T-helper 2 cell treated with Interferon-gamma antibody and Interleukin-4, amounts not matched to agents 5 μg/mL and 100 μg/mL, for 36 hours (primary cell): ENCODE data around the gene FRA10AC1.
A peak's percentile ranks its signal among the peaks of the same experiment; 100 is the strongest.
"Not testable (repeated sequence)": the region's sequence is repeated elsewhere in the genome, so short reads cannot be mapped to it uniquely, and the experiment has no call there.

Experiments
- DNase-seq: peaks from one replicate; pipeline ENCODE4 v3.0.0; 2021; ENCODE audit warnings: low spot score
- H3K27ac Mint-ChIP-seq: one replicate; pipeline ENCODE4 v1.8.0; 2021; ENCODE audit warnings: mild to moderate bottlenecking, mixed read lengths
- H3K27me3 Mint-ChIP-seq: one replicate; pipeline ENCODE4 v1.8.0; 2021; ENCODE audit warnings: low read depth, mixed read lengths
- H3K36me3 Mint-ChIP-seq: one replicate; pipeline ENCODE4 v1.8.0; 2021; ENCODE audit warnings: low read depth, mixed read lengths
- H3K4me1 Mint-ChIP-seq: one replicate; pipeline ENCODE4 v1.8.0; 2021; ENCODE audit warnings: low read depth, mixed read lengths
- H3K4me3 Mint-ChIP-seq: one replicate; pipeline ENCODE4 v1.8.0; 2022; ENCODE audit warnings: mild to moderate bottlenecking, moderate library complexity, mixed read lengths
- H3K9me3 Mint-ChIP-seq: one replicate; pipeline ENCODE4 v1.8.0; 2021; ENCODE audit warnings: mixed read lengths

Gene FRA10AC1

DNA sequence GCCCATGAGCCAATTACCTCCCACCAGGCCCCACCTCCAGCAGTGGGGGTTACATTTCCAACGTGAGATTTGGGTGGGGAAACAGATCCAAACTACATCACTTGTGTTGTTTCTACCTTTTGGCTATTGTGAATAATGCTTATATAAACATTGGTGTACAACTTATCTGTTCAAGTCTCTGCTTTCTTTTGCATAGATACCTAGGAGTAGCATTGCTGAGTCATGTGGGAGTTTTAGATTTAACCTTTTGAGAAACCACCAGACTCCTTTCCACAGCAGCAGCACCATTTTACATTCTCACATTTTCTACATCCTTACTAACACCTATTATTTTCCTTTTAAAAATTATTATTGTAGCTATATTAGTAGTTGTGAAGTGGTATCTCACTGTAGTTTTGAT, 14.4 kb upstream of the FRA10AC1 start:
- no peaks in the 10 kb centered on the region for H3K9me3 Mint-ChIP-seq
- H3K4me3 Mint-ChIP-seq: no peak overlapping the region
- H3K27ac Mint-ChIP-seq: no peak overlapping the region
- peaks cover 4% of the 10 kb centered on the region for H3K4me1 Mint-ChIP-seq
- peaks cover 7% of the 10 kb centered on the region for H3K27me3 Mint-ChIP-seq
- no peaks in the 10 kb centered on the region for H3K36me3 Mint-ChIP-seq
- no peak for DNase-seq

DNA sequence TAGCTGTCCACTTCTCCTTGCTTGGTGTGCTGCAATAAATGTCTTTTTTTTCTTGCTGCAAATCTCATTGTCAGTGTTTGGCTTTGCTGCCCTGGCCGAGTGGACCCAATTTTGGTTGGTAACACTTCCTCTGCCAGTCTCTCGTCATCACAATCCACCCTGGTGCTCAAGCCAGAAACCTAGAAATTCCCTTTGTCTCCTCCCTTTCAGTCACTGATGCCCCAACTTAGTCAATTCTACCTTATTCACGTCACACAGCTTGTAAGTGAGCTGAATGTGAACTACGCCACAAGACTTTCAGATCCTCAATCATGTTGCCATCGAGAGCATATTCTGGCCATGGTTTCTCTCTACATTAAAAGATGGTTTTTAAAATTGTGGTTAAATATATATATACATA, 13.0 kb upstream of the FRA10AC1 start:
- no peak for DNase-seq
- Mint-ChIP-seq H3K4me1 (no peaks in the 10 kb centered on the region), H3K27ac (no peak overlapping the region), H3K27me3 (peaks cover 7% of the 10 kb centered on the region), H3K4me3 (no peak overlapping the region), H3K36me3 (no peaks in the 10 kb centered on the region), H3K9me3 (no peaks in the 10 kb centered on the region)

DNA sequence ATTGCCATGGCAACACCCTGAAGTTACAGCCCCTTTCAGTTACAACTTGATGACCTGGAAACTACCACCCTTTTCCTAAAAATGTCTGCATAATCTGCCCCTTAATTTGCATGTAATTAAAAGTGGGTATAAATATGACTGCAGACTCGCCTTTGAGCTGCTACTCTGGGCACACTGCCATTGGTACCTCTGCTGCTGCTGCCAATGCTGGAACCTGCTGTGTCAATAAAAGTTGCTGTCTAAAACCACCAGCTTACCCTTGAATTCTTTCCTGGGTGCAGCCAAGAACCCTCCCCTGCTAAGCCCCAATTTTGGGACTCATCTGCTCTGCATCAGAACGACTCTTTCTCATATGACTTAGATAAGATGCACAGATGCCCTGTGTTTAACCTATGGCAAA, 10.2 kb upstream of the FRA10AC1 start:
- Mint-ChIP-seq H3K9me3 (no peaks in the 10 kb centered on the region), H3K27ac (no peak overlapping the region), H3K27me3 (no peaks in the 10 kb centered on the region), H3K4me1 (no peaks in the 10 kb centered on the region), H3K36me3 (no peaks in the 10 kb centered on the region), H3K4me3 (no peak overlapping the region)
- DNase-seq: no peak

DNA sequence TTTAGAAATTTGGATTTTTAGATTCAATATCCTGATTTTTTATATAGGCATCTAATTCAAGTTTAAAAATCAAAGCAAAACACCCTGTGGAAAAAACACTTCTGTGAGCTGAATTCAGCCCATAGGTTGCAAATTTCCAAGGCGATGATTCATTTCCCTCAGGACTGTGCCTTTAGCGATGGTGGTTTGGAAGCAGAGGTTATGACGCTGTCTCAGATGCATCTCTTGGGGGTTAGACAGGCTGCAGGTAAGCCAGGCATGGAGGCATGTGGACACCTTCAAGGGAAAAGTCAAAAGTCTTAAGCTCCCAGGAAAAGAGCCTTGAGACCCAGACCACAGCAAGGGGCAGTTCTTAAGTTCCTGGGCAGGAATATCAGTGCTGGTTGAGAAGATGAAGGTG, 9.5 kb upstream of the FRA10AC1 start:
- Mint-ChIP-seq H3K27me3 (no peaks in the 10 kb centered on the region), H3K27ac (no peak overlapping the region), H3K36me3 (no peaks in the 10 kb centered on the region), H3K4me1 (peaks cover 1% of the 10 kb centered on the region), H3K9me3 (no peaks in the 10 kb centered on the region), H3K4me3 (no peak overlapping the region)
- no peak for DNase-seq

DNA sequence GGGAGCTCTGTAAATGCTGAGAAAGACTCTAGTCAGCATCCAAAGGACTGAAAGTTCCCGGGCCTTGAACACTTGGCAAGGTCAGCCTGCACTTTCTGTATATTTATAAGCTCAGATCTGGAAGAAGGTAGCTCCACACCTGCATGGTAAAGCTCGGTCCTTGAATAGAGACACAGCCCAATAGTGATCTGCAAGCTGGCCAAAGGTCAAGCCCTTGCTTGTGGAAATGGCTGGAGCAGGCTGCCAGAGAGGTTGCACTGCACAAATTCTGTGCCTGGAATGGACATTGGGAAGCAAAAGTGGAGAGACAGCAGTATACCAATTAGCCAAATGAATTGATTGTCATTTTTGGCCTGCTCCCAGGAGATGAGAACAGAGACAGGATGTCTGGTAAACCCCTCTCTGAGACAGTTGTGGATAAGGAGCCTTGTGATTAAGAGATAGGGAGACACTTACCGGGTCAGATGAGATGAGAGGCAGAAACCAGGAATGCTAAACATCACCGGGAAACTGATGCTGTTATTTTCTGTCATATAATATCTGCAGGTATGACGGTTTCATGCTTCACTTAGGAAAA, 8.0 kb upstream of the FRA10AC1 start:
- no peak for DNase-seq
- H3K4me1 Mint-ChIP-seq: peaks cover 1% of the 10 kb centered on the region
- H3K4me3 Mint-ChIP-seq: no peak overlapping the region
- no peaks in the 10 kb centered on the region for H3K9me3 Mint-ChIP-seq
- H3K36me3 Mint-ChIP-seq: no peaks in the 10 kb centered on the region
- no peaks in the 10 kb centered on the region for H3K27me3 Mint-ChIP-seq
- no peak overlapping the region for H3K27ac Mint-ChIP-seq

DNA sequence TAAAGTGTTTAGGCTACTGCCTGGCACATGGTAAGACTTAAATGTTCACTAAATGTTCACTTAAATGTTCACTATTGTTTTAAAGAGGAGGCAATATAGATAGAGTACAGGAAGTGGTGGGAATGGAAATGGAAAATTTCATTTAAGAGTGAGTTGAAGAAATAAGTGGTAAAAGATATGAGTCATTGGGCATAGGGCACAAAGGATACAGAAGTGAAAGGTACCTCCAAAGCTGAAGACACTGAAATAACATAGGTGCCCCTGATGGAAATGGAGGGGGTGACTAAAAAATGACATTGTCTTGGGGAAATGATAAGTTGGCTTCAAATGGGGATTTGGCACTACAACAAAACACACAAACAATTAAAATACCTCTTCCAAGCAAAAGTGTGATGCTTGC, 5.2 kb upstream of the FRA10AC1 start:
- peaks cover 5% of the 10 kb centered on the region for H3K4me1 Mint-ChIP-seq
- no peak for DNase-seq
- H3K27me3 Mint-ChIP-seq: no peaks in the 10 kb centered on the region
- no peak overlapping the region for H3K27ac Mint-ChIP-seq
- H3K9me3 Mint-ChIP-seq: no peaks in the 10 kb centered on the region
- H3K4me3 Mint-ChIP-seq: no peak overlapping the region
- H3K36me3 Mint-ChIP-seq: no peaks in the 10 kb centered on the region

DNA sequence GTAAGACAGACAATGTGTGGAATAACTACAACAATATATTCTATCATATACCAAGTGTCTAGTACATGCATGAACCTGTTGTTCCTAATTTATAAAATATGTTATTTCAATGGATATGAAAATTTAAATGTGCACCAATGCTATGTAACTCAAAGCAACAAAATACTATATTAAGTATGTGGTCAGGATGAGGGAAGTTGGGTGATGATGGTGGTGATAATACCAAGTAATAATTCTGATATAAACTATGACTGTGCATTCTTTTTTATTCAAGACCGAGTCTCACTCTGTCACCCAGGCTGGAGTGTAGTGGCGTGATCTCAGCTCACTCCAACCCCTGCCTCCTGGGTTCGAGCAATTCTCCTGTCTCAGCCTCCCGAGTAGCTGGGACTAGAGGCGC, 2.1 kb upstream of the FRA10AC1 start:
- Mint-ChIP-seq H3K27me3 (no peaks in the 10 kb centered on the region), H3K36me3 (peaks cover under 1% of the 10 kb centered on the region), H3K4me1 (peaks cover 6% of the 10 kb centered on the region), H3K27ac (no peak overlapping the region), H3K9me3 (no peaks in the 10 kb centered on the region), H3K4me3 (no peak overlapping the region)
- DNase-seq: no peak

DNA sequence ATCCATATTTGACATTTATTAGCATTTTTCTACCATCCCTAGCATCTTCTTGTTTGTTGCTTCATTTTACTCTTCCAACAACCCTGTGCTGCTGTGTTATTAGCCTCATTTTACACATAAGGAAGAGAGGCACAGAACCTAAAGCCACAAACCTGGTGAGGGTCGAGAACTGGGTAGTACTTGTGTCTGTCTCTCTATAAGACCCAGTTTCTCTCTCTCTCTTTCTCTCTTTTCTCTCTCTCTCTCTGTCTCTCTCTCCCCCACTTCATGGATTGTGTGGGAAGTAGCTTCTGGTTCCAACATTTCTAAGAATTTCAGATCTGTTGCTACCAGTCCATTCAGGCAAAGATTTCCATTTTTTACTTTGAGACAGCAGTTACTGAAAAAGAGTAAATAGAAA, 1.4 kb upstream of the FRA10AC1 start:
- H3K4me3 Mint-ChIP-seq: peak overlapping the region; percentile 70
- H3K27ac Mint-ChIP-seq: no peak overlapping the region
- peaks cover 9% of the 10 kb centered on the region for H3K4me1 Mint-ChIP-seq
- peaks cover 3% of the 10 kb centered on the region for H3K36me3 Mint-ChIP-seq
- H3K9me3 Mint-ChIP-seq: no peaks in the 10 kb centered on the region
- DNase-seq: no peak
- no peaks in the 10 kb centered on the region for H3K27me3 Mint-ChIP-seq

DNA sequence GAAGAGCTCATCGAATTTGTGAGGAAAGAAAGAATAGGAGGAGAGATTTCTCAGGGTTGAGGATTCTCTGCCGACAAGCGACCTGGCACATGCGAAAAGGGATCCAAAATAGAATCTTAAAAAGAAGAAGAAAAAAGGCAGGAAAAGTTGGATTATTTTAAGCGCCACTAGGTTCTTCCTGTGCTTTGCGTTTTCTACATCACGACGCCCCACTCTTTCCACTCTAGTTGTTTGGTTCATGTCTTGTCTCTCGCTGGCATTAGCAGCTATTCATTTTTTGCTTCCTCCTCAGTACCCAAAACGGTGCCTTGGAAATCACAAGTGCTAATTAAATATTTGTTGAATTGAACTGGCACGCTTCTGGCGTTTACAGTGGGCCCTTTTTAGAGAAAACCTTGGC, 674 bp upstream of the FRA10AC1 start:
- peaks cover 9% of the 10 kb centered on the region for H3K4me1 Mint-ChIP-seq
- DNase-seq: no peak
- H3K9me3 Mint-ChIP-seq: no peaks in the 10 kb centered on the region
- H3K27me3 Mint-ChIP-seq: no peaks in the 10 kb centered on the region
- H3K4me3 Mint-ChIP-seq: no peak overlapping the region
- peaks cover 4% of the 10 kb centered on the region for H3K36me3 Mint-ChIP-seq
- no peak overlapping the region for H3K27ac Mint-ChIP-seq

DNA sequence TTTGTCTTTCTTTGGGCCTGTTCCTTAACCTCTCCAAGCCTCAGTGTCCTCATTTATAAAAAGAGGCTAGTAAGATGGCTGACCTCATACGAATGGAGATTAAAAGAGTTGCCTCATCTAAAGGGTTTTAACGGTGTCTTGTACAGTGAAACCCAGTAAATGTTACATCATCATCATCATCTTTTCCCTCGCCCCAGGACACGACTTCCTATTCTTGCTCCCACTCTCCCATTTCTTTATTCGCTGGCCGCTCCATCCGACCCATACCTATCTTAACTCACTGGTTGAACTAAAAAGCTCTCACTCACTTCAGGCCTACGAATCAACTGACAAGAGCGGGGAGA, 554 bp downstream of the FRA10AC1 start:
- H3K4me1 Mint-ChIP-seq: peaks cover 11% of the 10 kb centered on the region
- peaks cover 7% of the 10 kb centered on the region for H3K36me3 Mint-ChIP-seq
- H3K27me3 Mint-ChIP-seq: no peaks in the 10 kb centered on the region
- H3K27ac Mint-ChIP-seq: no peak overlapping the region
- no peaks in the 10 kb centered on the region for H3K9me3 Mint-ChIP-seq
- H3K4me3 Mint-ChIP-seq: no peak overlapping the region
- DNase-seq: peak; percentile 7

DNA sequence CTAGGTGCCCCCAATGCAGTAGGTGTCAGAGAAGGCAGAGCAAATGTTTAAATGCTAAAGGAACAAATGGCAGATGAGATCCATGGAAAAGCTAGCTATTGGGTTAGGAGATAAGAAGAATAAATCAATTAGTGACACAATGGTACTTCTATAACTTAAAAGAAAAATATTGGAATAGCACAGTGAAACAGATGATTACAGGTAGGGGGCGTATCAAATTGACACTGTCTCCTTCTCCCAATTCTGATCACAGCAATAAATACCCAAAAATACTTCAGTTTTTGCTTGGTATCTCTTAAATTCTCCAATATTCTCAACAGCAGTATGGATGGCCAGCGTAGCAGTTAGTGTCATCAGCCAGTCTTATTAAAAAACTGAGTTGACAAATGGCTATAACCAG, 5.2 kb downstream of the FRA10AC1 start:
- Mint-ChIP-seq H3K4me1 (peaks cover 11% of the 10 kb centered on the region), H3K36me3 (peaks cover 27% of the 10 kb centered on the region), H3K27ac (no peak overlapping the region), H3K9me3 (no peaks in the 10 kb centered on the region), H3K4me3 (no peak overlapping the region), H3K27me3 (no peaks in the 10 kb centered on the region)
- no peak for DNase-seq

DNA sequence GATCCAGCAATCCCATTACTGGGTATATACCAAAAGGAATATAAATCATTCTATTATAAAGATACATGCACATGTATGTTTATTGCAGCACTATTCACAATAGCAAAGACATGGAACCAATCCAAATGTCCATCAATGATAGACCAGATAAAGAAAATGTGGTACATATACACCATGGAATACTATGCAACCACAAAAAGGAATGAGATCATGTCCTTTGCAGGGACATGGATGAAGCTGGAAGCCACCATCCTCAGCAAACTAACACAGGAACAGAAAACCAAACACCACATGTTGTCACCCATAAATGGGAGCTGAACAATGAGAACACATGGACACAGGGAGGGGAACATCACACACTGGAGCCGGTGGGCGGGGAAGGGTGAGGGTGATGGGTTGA, 5.8 kb downstream of the FRA10AC1 start:
- H3K27ac Mint-ChIP-seq, H3K4me3 Mint-ChIP-seq, H3K9me3 Mint-ChIP-seq, H3K27me3 Mint-ChIP-seq, DNase-seq: not testable (repeated sequence)
- H3K36me3 Mint-ChIP-seq: peaks cover 30% of the 10 kb centered on the region
- H3K4me1 Mint-ChIP-seq: peaks cover 11% of the 10 kb centered on the region

DNA sequence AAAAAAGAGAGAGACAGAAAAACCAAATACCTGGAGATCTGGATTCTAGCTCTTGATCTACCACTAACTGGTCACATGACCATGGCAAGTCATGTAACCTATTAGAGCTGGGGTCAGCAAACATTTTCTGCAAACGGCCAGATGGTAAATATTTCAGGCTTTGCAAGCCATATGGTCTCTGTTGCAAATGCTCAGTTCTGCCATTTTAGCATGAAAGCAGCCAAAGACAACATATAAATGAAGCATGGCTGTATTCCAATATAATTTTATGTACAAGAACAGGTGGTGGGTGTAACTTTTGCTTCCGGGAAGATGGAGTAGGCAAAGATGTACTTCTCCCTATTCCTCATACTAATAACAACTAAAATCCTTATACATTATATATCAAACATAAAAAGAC, 6.7 kb downstream of the FRA10AC1 start:
- H3K36me3 Mint-ChIP-seq: peaks cover 31% of the 10 kb centered on the region
- DNase-seq: no peak
- no peak overlapping the region for H3K4me3 Mint-ChIP-seq
- peaks cover 11% of the 10 kb centered on the region for H3K4me1 Mint-ChIP-seq
- no peak overlapping the region for H3K27ac Mint-ChIP-seq
- no peaks in the 10 kb centered on the region for H3K27me3 Mint-ChIP-seq
- no peaks in the 10 kb centered on the region for H3K9me3 Mint-ChIP-seq

DNA sequence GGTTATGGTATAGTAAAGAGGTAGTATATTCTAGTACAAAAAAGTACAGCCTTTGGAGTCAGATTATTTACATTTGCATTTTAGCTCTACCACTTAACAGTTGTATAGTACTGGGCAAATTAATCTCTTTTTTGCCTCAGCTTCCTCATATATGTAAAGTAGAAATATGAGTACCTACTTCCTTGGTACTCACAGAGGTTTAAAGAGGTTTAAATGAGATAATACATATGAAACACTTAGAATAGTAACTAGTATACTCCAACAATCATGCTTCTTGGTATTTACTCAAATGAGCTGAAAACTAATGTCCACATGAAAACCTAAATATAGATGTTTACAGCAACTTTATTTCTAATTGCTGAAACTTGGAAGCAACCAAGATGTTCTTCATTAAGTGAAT, 14.7 kb downstream of the FRA10AC1 start:
- H3K4me1 Mint-ChIP-seq: no peaks in the 10 kb centered on the region
- no peak overlapping the region for H3K4me3 Mint-ChIP-seq
- H3K27ac Mint-ChIP-seq: no peak overlapping the region

DNA sequence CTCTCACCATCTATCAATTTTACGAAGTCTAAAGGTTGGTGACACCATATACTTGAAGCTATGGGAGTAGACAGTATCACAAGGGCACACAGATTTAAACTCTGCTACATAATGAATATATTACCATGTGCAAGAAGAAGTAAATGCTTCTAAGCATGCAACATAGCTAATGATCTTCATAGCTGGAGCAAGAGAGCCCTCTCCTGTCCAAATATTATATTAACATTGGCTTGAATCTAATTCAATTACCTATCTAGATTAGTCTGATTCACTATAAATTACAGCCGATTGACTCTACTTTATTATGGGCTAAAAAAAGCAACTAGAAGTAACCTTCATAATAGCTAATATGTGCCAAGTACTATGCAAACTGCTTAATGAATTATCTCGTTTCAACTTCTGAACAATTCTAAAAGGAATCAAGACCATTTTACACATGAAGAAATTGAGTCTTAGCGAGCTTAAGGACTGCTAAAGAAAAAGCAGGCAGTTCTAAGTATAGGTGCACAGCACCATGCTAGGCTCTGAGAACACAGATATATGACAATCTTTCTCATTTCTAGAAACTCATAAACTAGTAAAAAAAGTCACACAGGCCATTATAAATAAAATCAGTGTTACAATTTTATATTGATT, 21.9 kb downstream of the FRA10AC1 start:
- H3K4me1 Mint-ChIP-seq: no peaks in the 10 kb centered on the region
- DNase-seq: no peak
- peaks cover 5% of the 10 kb centered on the region for H3K36me3 Mint-ChIP-seq
- H3K27ac Mint-ChIP-seq: no peak overlapping the region
- no peaks in the 10 kb centered on the region for H3K9me3 Mint-ChIP-seq
- H3K4me3 Mint-ChIP-seq: no peak overlapping the region
- no peaks in the 10 kb centered on the region for H3K27me3 Mint-ChIP-seq

More for the DNA sequence above, 14.7 kb downstream of the FRA10AC1 start:
- Mint-ChIP-seq H3K27me3 (no peaks in the 10 kb centered on the region), H3K36me3 (peaks cover 13% of the 10 kb centered on the region), H3K9me3 (no peaks in the 10 kb centered on the region)
- no peak for DNase-seq
